ENCODE results near the gene MLXIPL. TPM values are rescaled to one million over a fixed set of nuclear protein-coding genes. Genes with fewer than 3 reads are reported as not detected.
"Not testable (repeated sequence)": the region's sequence is repeated elsewhere in the genome, so short reads cannot be mapped to it uniquely, and the experiment has no call there.

Gene MLXIPL
- polyA plus RNA-seq, 1 donor: 195 TPM

GRCh38 chr7:73599151-73599882 is 25.0 kb downstream of the MLXIPL start:
- Histone ChIP-seq H3K27me3 (ENCODE audit: control insufficient read depth, insufficient read depth, low read length) (no peaks in the 10 kb centered on the region), H3K36me3 (ENCODE audit: control insufficient read depth, insufficient read depth, low read length) (peaks cover 11% of the 10 kb centered on the region), H3K9me3 (ENCODE audit: control insufficient read depth, low read depth, low read length) (peaks cover 2% of the 10 kb centered on the region), H3K4me3 (ENCODE audit: low read length) (no peak overlapping the region), H3K4me1 (ENCODE audit: control insufficient read depth, insufficient read depth, low read length) (no peaks in the 10 kb centered on the region), H3K27ac (ENCODE audit: low read length) (no peak overlapping the region)
- WGBS (ENCODE audit: insufficient coverage, low lambda C conversion rate): 80% methylated on average over 1 of the region's 13 CpGs
- DNase-seq: no peak

- Histone ChIP-seq H3K36me3 (ENCODE audit: control insufficient read depth, insufficient read depth, low read length) (peaks cover 11% of the 10 kb centered on the region), H3K4me3 (ENCODE audit: low read length) (no peak overlapping the region), H3K27ac (ENCODE audit: low read length) (no peak overlapping the region), H3K4me1 (ENCODE audit: control insufficient read depth, insufficient read depth, low read length) (no peaks in the 10 kb centered on the region), H3K9me3 (ENCODE audit: control insufficient read depth, low read depth, low read length) (peaks cover 2% of the 10 kb centered on the region), H3K27me3 (ENCODE audit: control insufficient read depth, insufficient read depth, low read length) (no peaks in the 10 kb centered on the region)
- no peak for DNase-seq
- WGBS (ENCODE audit: insufficient coverage, low lambda C conversion rate): 100% methylated on average over 1 of the region's 5 CpGs
Measured at GRCh38 chr7:73597978-73598782, 26.1 kb downstream of the MLXIPL start.

- Histone ChIP-seq H3K27me3 (ENCODE audit: control insufficient read depth, insufficient read depth, low read length) (no peaks in the 10 kb centered on the region), H3K4me1 (ENCODE audit: control insufficient read depth, insufficient read depth, low read length) (no peaks in the 10 kb centered on the region), H3K27ac (ENCODE audit: low read length) (no peak overlapping the region), H3K36me3 (ENCODE audit: control insufficient read depth, insufficient read depth, low read length) (peaks cover 11% of the 10 kb centered on the region), H3K9me3 (ENCODE audit: control insufficient read depth, low read depth, low read length) (no peaks in the 10 kb centered on the region), H3K4me3 (ENCODE audit: low read length) (no peak overlapping the region)
- no peak for DNase-seq
- 83% methylated on average over 1 of the region's 37 CpGs for WGBS (ENCODE audit: insufficient coverage, low lambda C conversion rate)
Measured at GRCh38 chr7:73596191-73597065, 27.9 kb downstream of the MLXIPL start.

- H3K4me3 ChIP-seq (ENCODE audit: low read length): no peak overlapping the region
- H3K27me3 ChIP-seq (ENCODE audit: control insufficient read depth, insufficient read depth, low read length): no peaks in the 10 kb centered on the region
- no CpG with 5 or more reads among the region's 9 CpGs for WGBS (ENCODE audit: insufficient coverage, low lambda C conversion rate)
- H3K9me3 ChIP-seq (ENCODE audit: control insufficient read depth, low read depth, low read length): no peaks in the 10 kb centered on the region
- DNase-seq: no peak
- peaks cover 11% of the 10 kb centered on the region for H3K36me3 ChIP-seq (ENCODE audit: control insufficient read depth, insufficient read depth, low read length)
- H3K4me1 ChIP-seq (ENCODE audit: control insufficient read depth, insufficient read depth, low read length): no peaks in the 10 kb centered on the region
- no peak overlapping the region for H3K27ac ChIP-seq (ENCODE audit: low read length)
Measured at GRCh38 chr7:73595358-73595757, 29.0 kb downstream of the MLXIPL start.

GRCh38 chr7:73593207-73594045 is 30.9 kb downstream of the MLXIPL start:
- Histone ChIP-seq H3K9me3 (ENCODE audit: control insufficient read depth, low read depth, low read length) (no peaks in the 10 kb centered on the region), H3K4me3 (ENCODE audit: low read length) (no peak overlapping the region), H3K4me1 (ENCODE audit: control insufficient read depth, insufficient read depth, low read length) (no peaks in the 10 kb centered on the region), H3K27me3 (ENCODE audit: control insufficient read depth, insufficient read depth, low read length) (no peaks in the 10 kb centered on the region), H3K27ac (ENCODE audit: low read length) (no peak overlapping the region), H3K36me3 (ENCODE audit: control insufficient read depth, insufficient read depth, low read length) (peaks cover 11% of the 10 kb centered on the region)
- WGBS (ENCODE audit: insufficient coverage, low lambda C conversion rate): no CpG with 5 or more reads among the region's 14 CpGs
- no peak for DNase-seq

- WGBS (ENCODE audit: insufficient coverage, low lambda C conversion rate): 96% methylated on average over 4 of the region's 12 CpGs
- no peaks in the 10 kb centered on the region for H3K36me3 ChIP-seq (ENCODE audit: control insufficient read depth, insufficient read depth, low read length)
- no peak for DNase-seq
- H3K4me1 ChIP-seq (ENCODE audit: control insufficient read depth, insufficient read depth, low read length): peaks cover 6% of the 10 kb centered on the region
- H3K9me3 ChIP-seq (ENCODE audit: control insufficient read depth, low read depth, low read length): no peaks in the 10 kb centered on the region
- no peaks in the 10 kb centered on the region for H3K27me3 ChIP-seq (ENCODE audit: control insufficient read depth, insufficient read depth, low read length)
- H3K4me3 ChIP-seq (ENCODE audit: low read length): no peak overlapping the region
- H3K27ac ChIP-seq (ENCODE audit: low read length): no peak overlapping the region
Measured at GRCh38 chr7:73586911-73587310, 37.4 kb downstream of the MLXIPL start.

- Histone ChIP-seq H3K9me3 (ENCODE audit: control insufficient read depth, low read depth, low read length) (no peaks in the 10 kb centered on the region), H3K4me1 (ENCODE audit: control insufficient read depth, insufficient read depth, low read length) (peaks cover 6% of the 10 kb centered on the region), H3K4me3 (ENCODE audit: low read length) (no peak overlapping the region), H3K27ac (ENCODE audit: low read length) (no peak overlapping the region), H3K36me3 (ENCODE audit: control insufficient read depth, insufficient read depth, low read length) (no peaks in the 10 kb centered on the region), H3K27me3 (ENCODE audit: control insufficient read depth, insufficient read depth, low read length) (no peaks in the 10 kb centered on the region)
- WGBS (ENCODE audit: insufficient coverage, low lambda C conversion rate): no CpG with 5 or more reads among the region's 2 CpGs
- no peak for DNase-seq
Measured at GRCh38 chr7:73585196-73585595, 39.1 kb downstream of the MLXIPL start.

GRCh38 chr7:73582664-73583202 is 41.6 kb downstream of the MLXIPL start:
- H3K9me3 ChIP-seq (ENCODE audit: control insufficient read depth, low read depth, low read length): no peaks in the 10 kb centered on the region
- H3K27ac ChIP-seq (ENCODE audit: low read length): no peak overlapping the region
- H3K36me3 ChIP-seq (ENCODE audit: control insufficient read depth, insufficient read depth, low read length): no peaks in the 10 kb centered on the region
- H3K4me3 ChIP-seq (ENCODE audit: low read length): no peak overlapping the region
- no peaks in the 10 kb centered on the region for H3K27me3 ChIP-seq (ENCODE audit: control insufficient read depth, insufficient read depth, low read length)
- DNase-seq: no peak
- WGBS (ENCODE audit: insufficient coverage, low lambda C conversion rate): no CpG with 5 or more reads among the region's 6 CpGs
- peaks cover 6% of the 10 kb centered on the region for H3K4me1 ChIP-seq (ENCODE audit: control insufficient read depth, insufficient read depth, low read length)

GRCh38 chr7:73581006-73581405 is 43.3 kb downstream of the MLXIPL start:
- H3K27me3 ChIP-seq (ENCODE audit: control insufficient read depth, insufficient read depth, low read length); H3K4me3 ChIP-seq (ENCODE audit: low read length); H3K36me3 ChIP-seq (ENCODE audit: control insufficient read depth, insufficient read depth, low read length); H3K27ac ChIP-seq (ENCODE audit: low read length); H3K9me3 ChIP-seq (ENCODE audit: control insufficient read depth, low read depth, low read length); DNase-seq: not testable (repeated sequence)
- WGBS (ENCODE audit: insufficient coverage, low lambda C conversion rate): 90% methylated on average over 2 of the region's 9 CpGs
- peaks cover 10% of the 10 kb centered on the region for H3K4me1 ChIP-seq (ENCODE audit: control insufficient read depth, insufficient read depth, low read length)
